GM18502 (cell line): ENCODE measurements around the gene PPM1L.

Experiments used
- ATAC-seq: cut with Tn5 transposase; IDR thresholded peaks from one replicate; pipeline ENCODE4 v1.9.1; 2021; ENCODE audit warnings: mild to moderate bottlenecking; ENCODE audit not compliant: unreplicated experiment, poor library complexity

Gene PPM1L

GRCh38 chr3:160804762-160805161 lies 48.7 kb downstream of the PPM1L start:
- no peak for ATAC-seq

- no peak for ATAC-seq
Measured at GRCh38 chr3:160806094-160806493, 50.1 kb downstream of the PPM1L start.

GRCh38 chr3:160806686-160807085 lies 50.7 kb downstream of the PPM1L start:
- no peak for ATAC-seq

GRCh38 chr3:160808838-160809237 lies 52.8 kb downstream of the PPM1L start:
- no peak for ATAC-seq

GRCh38 chr3:160809453-160809852 lies 53.4 kb downstream of the PPM1L start:
- ATAC-seq: no peak

GRCh38 chr3:160810362-160811236 lies 54.6 kb downstream of the PPM1L start:
- no peak for ATAC-seq

- no peak for ATAC-seq
Measured at GRCh38 chr3:160811237-160811548, 55.2 kb downstream of the PPM1L start.

GRCh38 chr3:160812304-160812703 lies 56.3 kb downstream of the PPM1L start:
- ATAC-seq: no peak

GRCh38 chr3:160815280-160815679 lies 59.2 kb downstream of the PPM1L start:
- ATAC-seq: no peak

- ATAC-seq: no peak
Measured at GRCh38 chr3:160820022-160820421, 64.0 kb downstream of the PPM1L start.

GRCh38 chr3:160820430-160820829 lies 64.4 kb downstream of the PPM1L start:
- no peak for ATAC-seq

GRCh38 chr3:160822936-160823335 lies 66.9 kb downstream of the PPM1L start:
- no peak for ATAC-seq

GRCh38 chr3:160825311-160825800 lies 69.3 kb downstream of the PPM1L start:
- no peak for ATAC-seq

GRCh38 chr3:160826408-160826807 lies 70.4 kb downstream of the PPM1L start:
- ATAC-seq: no peak

- no peak for ATAC-seq
Measured at GRCh38 chr3:160826991-160827390, 71.0 kb downstream of the PPM1L start.

GRCh38 chr3:160827516-160827915 lies 71.5 kb downstream of the PPM1L start:
- no peak for ATAC-seq

GRCh38 chr3:160828880-160829279 lies 72.8 kb downstream of the PPM1L start:
- no peak for ATAC-seq

GRCh38 chr3:160829486-160830009 lies 73.5 kb downstream of the PPM1L start:
- no peak for ATAC-seq

- no peak for ATAC-seq
Measured at GRCh38 chr3:160830796-160831195, 74.8 kb downstream of the PPM1L start.

GRCh38 chr3:160831401-160831800 lies 75.4 kb downstream of the PPM1L start:
- ATAC-seq: no peak

GRCh38 chr3:160837394-160837980 lies 81.5 kb downstream of the PPM1L start:
- no peak for ATAC-seq

GRCh38 chr3:160840590-160840989 lies 84.6 kb downstream of the PPM1L start:
- ATAC-seq: no peak
